Stimulated activated CD8-positive, alpha-beta memory T cell treated with anti-CD3 and anti-CD28 coated beads, Interleukin-7, amount 100 ng/mL, for 4 hours (primary cell): Measurements from ENCODE around the gene CREB3L4.

Experiments used
- DNase-seq, 2 donors: peaks; one replicate each; pipeline ENCODE4 v3.0.0-alpha.2; 2020; ENCODE audit warnings: low read depth in 2 of 2

Gene CREB3L4, protein sequence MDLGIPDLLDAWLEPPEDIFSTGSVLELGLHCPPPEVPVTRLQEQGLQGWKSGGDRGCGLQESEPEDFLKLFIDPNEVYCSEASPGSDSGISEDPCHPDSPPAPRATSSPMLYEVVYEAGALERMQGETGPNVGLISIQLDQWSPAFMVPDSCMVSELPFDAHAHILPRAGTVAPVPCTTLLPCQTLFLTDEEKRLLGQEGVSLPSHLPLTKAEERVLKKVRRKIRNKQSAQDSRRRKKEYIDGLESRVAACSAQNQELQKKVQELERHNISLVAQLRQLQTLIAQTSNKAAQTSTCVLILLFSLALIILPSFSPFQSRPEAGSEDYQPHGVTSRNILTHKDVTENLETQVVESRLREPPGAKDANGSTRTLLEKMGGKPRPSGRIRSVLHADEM

GRCh38 chr1:153967107-153967999, at the start of gene CREB3L4:
Gene CREB3L4, plus strand, starts transcription at chr1:153967902. Its CDS starts 624 bp downstream, at chr1:153968526.
- peak; percentile 68 to 75 for DNase-seq

DNA sequence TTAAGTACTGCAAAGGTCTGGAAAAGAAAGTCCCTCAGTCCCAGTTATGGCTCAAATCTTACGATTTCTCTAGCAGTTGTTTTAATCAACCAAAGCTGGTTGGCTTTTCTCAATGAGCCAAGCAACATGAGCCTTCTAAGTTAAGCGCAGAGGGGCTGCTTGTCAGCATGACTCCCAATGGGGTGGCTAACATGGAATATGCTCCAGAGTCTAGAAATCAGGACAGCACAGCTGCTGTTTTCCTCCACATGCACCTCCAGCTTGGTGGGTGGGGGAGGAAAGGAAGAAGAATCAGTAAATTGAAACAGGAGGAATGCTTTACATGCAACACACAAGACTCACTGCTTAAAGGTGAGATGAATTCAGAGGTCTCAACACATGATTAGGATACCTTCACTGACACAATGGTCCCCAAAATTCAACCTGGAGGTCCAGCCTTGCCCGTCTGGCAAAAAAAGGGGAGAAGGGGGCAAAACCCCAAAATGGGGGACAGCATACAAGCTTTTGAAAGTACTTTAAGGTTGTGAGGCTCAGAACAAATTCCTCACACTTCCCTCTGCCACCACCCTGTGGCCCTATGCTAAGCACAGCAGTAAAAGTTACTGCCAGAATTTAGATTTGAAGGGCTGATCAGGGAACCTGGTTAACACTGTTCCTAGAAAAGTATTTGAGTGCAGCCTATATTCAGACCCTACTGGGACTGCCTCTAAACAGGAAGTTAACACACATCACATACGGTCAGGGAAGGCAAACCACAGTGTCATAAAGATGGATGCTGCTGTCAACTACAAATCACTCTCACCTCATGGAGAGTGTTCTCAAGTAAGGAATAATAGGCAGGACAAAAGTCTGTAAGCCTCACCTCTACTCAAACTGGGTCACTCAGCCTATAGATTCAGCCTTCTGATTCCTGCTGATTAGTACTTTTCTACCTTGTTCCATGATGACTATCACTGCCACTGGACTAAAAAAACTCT, 47.5 kb upstream of the CREB3L4 start:
- DNase-seq: no peak

- no peak for DNase-seq
Observed at GRCh38 chr1:153921080-153921802, 46.5 kb upstream of the CREB3L4 start.

GRCh38 chr1:153921803-153922075, 46.0 kb upstream of the CREB3L4 start:
- no peak for DNase-seq

DNA sequence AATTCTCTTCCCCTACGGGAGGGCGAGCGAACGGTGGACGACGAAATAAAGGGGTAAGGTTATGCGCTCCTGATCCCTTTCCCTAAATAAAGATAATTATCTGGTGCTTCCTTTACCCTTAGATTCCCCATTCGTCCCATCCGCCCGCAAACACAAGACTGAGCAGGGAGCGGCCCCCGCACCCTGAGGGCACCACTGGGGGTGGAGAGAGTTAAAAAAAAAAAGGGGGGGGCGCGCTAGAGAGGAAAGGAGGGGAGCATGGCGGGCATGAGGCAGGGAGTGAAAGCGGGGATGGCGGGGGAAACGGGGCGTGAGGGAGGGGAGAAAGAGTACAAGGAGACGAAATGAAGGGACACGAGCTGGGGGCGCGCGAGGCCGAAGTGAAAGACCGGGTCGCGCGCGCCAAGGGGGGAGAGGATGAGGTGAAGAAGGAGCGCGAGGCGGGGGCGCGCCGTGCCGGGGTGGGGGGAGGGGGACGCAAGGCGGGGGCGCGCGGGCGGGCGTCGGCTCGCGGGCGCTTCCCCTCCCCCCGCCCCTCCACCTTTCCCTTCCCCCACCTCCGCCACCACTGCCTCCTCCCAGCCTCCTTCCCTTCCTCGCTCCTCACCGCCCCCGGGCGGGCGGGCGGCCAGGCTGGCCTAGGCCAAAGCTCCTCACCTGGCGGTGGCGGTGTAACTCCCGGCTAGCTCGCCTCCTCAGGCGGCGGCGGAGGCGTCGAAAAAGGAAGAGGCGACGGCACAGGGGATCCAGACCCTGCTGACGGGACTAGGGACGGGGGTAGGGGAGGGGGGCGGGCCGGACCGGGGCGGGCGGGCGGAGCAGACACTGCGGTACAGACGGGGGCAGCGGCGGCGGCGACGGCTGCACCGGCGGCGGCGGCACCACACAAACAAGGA, 45.4 kb upstream of the CREB3L4 start:
- peak in 1 of 2 donors; percentile 21 for DNase-seq

GRCh38 chr1:153922972-153923925, 44.5 kb upstream of the CREB3L4 start, which contains the start of gene GATAD2B:
Gene GATAD2B, minus strand, starts transcription at chr1:153922972. Its CDS starts 94,625 bp downstream, at chr1:153828347.
- DNase-seq: peak; percentile 98 to 99

DNA sequence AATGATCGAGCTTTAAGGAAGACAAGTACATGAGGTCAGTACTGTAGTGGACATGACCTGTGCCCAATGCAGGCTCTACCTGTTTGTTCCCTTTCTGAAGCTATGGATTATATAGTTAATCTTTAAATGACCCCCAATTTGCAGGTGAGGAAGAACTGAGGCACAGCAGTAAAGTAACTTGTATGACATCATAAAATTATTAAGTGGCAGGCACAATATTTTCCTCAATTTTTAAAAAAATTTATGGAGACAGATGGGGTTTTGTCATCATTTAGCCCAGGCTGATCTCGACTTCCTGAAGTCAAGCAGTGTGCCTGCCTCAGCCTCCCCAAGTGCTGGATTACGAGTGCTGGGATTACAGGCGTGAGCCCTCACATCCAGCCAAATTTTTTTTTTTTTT, 41.3 kb upstream of the CREB3L4 start:
- no peak for DNase-seq

DNA sequence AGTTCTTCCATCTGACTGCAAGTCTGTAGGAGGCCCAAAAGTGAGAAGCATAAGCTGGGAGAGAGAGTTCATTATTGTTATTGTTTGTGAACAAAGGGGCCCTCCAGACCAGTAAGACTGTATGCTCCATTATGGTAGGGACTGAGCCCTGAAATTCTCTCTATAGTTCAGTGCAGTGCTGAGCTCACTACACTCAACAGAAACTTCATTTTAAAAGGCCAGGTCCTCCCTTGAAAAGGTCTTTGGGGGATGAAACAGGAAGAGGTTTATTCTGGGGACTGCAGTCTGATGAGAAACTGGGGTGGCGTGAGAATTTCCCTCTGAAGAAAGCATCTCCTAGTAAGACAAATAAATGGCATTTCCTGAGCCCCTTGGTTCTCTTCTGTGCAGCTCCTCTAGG, 39.5 kb upstream of the CREB3L4 start:
- no peak for DNase-seq

DNA sequence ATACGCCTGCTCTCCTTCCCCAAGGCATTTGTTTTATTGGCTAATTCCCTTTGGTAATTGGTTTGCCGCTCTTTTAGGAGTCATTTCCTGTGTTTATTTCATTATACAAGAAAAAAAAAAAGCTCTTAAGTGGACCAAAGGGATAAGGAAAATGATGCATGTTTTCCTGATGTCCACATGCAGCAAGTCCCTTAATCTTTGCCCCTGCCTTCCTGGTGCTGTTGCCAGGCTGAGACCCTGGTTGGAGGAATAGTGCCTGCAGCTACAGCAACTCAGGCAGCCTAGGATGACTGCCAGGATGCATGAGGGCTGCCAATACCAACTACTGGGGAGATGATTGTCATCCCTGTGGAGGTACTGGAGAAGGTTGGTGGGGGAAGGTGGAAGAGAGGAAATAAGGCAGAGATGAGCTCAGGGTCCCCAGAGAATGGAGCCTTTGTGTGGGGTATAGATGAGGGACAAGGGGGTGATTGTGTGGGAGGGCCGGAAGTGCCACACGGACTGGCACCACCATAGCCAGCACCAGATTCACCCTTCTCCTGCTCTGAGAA, 38.8 kb upstream of the CREB3L4 start:
- no peak for DNase-seq

- DNase-seq: no peak
Observed at GRCh38 chr1:153929426-153929825, 38.3 kb upstream of the CREB3L4 start.

- DNase-seq: no peak
Observed at GRCh38 chr1:153929981-153930948, 37.4 kb upstream of the CREB3L4 start.

- DNase-seq: no peak
Observed at GRCh38 chr1:153932156-153933131, 35.3 kb upstream of the CREB3L4 start.

DNA sequence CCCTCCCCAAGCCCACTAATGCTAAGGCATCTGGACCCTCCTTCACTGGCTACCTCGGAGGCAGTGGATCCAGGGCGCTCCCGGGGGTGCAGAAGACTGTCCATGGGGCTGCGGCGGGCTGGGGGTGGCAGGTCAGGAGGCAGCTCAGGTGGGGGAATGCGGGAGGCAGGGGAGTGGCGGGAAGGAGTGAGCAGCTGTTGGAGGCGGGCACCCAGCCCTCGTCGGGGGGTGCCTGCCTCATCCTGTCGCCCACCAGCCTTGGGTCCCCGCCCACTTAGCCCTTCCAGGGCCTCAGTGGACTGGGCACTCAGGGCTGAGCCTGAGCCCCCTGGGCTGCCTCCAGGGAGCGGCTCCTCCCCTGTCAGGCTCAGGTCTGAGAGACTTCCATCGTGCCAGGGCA, 34.3 kb upstream of the CREB3L4 start:
- DNase-seq: no peak

GRCh38 chr1:153933955-153934354, 33.7 kb upstream of the CREB3L4 start:
- DNase-seq: no peak

- DNase-seq: no peak
Observed at GRCh38 chr1:153934746-153935145, 33.0 kb upstream of the CREB3L4 start.
